TTC549 (cell line): ENCODE data around the gene ACSL3.
"Not testable (repeated sequence)": the region's sequence is repeated elsewhere in the genome, so short reads cannot be mapped to it uniquely, and the experiment has no call there.

ENCODE experiments used
- FAIRE-seq: peaks from 2 replicates; lab custom pipeline; 2012; peaks lifted over from hg19 to GRCh38; lab: Jason Lieb, UNC

The ACSL3 gene

DNA sequence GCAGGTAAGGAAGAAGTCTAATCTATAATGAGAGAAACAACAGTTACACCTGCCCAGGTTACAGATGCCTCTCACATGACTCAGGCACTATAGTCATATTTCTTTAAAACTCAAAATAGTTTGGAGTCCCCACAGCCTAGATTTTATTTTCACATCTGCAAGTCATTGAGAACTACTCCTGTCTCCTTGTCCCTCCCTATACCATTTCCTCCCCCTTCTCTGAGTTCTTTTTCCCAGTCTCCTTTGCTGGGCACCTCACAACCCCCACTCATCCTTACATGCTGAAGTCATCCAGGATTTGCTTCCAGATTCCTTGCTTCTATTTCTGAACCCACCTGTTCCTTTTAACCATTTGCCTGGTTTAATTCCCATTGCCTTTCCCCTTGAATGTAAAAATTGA, 118.0 kb downstream of the ACSL3 start:
- FAIRE-seq = no peak

DNA sequence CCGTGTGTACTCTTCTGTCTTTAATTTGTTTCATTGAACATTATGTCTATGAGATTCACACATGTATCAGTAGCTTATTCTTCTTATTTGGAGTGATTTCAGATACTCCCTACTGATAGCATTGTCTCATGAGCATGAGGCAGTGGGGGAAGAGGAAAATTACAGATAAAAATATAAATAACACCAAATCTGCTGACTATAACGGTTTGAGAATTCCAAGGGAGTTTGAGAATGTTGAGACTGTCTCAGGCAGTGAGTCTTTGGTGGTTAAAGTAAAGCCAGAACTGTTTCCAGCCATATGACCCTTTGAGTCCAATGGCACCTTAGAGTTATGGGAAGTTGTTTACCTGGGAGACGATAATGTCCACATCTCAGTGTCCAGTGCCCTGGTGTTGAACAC, 118.6 kb downstream of the ACSL3 start:
- no peak for FAIRE-seq

- no peak for FAIRE-seq
These were observed 121.4 kb downstream of the ACSL3 start for GRCh38 chr2:222982010-222982908.

- no peak for FAIRE-seq
These were observed 122.1 kb downstream of the ACSL3 start for GRCh38 chr2:222982909-222983265.

- FAIRE-seq = no peak
These were observed 124.1 kb downstream of the ACSL3 start for GRCh38 chr2:222984908-222985307.

- FAIRE-seq = no peak
These were observed 128.6 kb downstream of the ACSL3 start for GRCh38 chr2:222989431-222989830.

- not testable (repeated sequence) for FAIRE-seq
These were observed 129.4 kb downstream of the ACSL3 start for GRCh38 chr2:222990206-222990605.

GRCh38 chr2:222992137-222992536, 131.3 kb downstream of the ACSL3 start:
- no peak for FAIRE-seq
